Effector CD8-positive, alpha-beta T cell (primary cell): ENCODE measurements around the gene PLEKHG4B.

Experiments used
- DNase-seq: peaks from one replicate; lab custom pipeline; 2025; lab: John Stamatoyannopoulos, UW

Gene PLEKHG4B

GRCh38 chr5:74503-75109 lies 17.4 kb upstream of the PLEKHG4B start:
- no peak for DNase-seq

GRCh38 chr5:75331-76320 lies 16.3 kb upstream of the PLEKHG4B start:
- no peak for DNase-seq

GRCh38 chr5:76358-77169 lies 15.4 kb upstream of the PLEKHG4B start:
- no peak for DNase-seq

- DNase-seq = no peak
Observed at GRCh38 chr5:77170-77501, 14.8 kb upstream of the PLEKHG4B start.

- no peak for DNase-seq
Observed at GRCh38 chr5:77546-77945, 14.4 kb upstream of the PLEKHG4B start.

- no peak for DNase-seq
Observed at GRCh38 chr5:77957-78804, 13.8 kb upstream of the PLEKHG4B start.

GRCh38 chr5:78805-79149 lies 13.2 kb upstream of the PLEKHG4B start:
- DNase-seq = no peak

GRCh38 chr5:79263-79662 lies 12.7 kb upstream of the PLEKHG4B start:
- DNase-seq = no peak

- no peak for DNase-seq
Observed at GRCh38 chr5:79821-80220, 12.1 kb upstream of the PLEKHG4B start.

GRCh38 chr5:81391-82021 lies 10.5 kb upstream of the PLEKHG4B start:
- DNase-seq = no peak

- no peak for DNase-seq
Observed at GRCh38 chr5:82097-82496, 9.9 kb upstream of the PLEKHG4B start.

- no peak for DNase-seq
Observed at GRCh38 chr5:82570-82969, 9.4 kb upstream of the PLEKHG4B start.

GRCh38 chr5:83029-83428 lies 8.9 kb upstream of the PLEKHG4B start:
- DNase-seq = no peak

- no peak for DNase-seq
Observed at GRCh38 chr5:85334-85995, 6.5 kb upstream of the PLEKHG4B start.

- DNase-seq = no peak
Observed at GRCh38 chr5:89337-90286, 2.4 kb upstream of the PLEKHG4B start.

GRCh38 chr5:90590-91547 lies 1.1 kb upstream of the PLEKHG4B start:
- no peak for DNase-seq

GRCh38 chr5:92401-93220 lies 643 bp downstream of the PLEKHG4B start:
- no peak for DNase-seq
